HFF-Myc (cell line): ENCODE data around the gene ANOS1.

Experiments
- DNase-seq: peaks from one replicate; pipeline ENCODE4 v3.0.0-alpha.2; 2011; ENCODE audit warnings: low read depth; ENCODE audit errors: extremely low read depth
- H3K4me3 ChIP-seq: replicated peaks from 2 replicates; pipeline ENCODE4 v1.5.1; 2011; ENCODE audit warnings: low read depth, mild to moderate bottlenecking, control low read depth, low read length
- TF ChIP-seq, protein P1 (sequence below): IDR thresholded peaks from 2 replicates; pipeline ENCODE4 v1.5.1; 2012; ENCODE audit warnings: mild to moderate bottlenecking, low read depth, low read length, control low read depth; ENCODE audit errors: missing control alignments

ANOS1 gene

DNA sequence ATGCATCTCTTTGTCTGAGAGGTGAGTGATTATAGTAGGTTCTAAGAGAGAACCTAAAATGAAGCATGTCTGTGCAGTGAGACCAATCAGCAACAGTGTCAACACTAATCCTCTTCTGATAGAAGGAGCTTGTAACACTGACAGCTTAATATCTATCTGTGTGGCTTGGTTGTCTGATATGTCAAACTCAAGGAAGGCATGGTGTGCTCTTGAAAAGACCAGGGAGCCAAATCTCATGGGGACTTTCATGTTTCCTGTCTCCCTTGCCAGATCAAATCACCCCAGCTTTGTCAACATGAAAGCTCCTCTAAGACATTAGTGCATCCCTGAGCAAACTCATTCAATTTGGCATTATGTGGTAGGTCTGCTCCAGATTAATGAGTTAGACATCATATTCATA lies 95.4 kb downstream of the ANOS1 start:
- no peak for DNase-seq
- TF ChIP-seq, protein P1, sequence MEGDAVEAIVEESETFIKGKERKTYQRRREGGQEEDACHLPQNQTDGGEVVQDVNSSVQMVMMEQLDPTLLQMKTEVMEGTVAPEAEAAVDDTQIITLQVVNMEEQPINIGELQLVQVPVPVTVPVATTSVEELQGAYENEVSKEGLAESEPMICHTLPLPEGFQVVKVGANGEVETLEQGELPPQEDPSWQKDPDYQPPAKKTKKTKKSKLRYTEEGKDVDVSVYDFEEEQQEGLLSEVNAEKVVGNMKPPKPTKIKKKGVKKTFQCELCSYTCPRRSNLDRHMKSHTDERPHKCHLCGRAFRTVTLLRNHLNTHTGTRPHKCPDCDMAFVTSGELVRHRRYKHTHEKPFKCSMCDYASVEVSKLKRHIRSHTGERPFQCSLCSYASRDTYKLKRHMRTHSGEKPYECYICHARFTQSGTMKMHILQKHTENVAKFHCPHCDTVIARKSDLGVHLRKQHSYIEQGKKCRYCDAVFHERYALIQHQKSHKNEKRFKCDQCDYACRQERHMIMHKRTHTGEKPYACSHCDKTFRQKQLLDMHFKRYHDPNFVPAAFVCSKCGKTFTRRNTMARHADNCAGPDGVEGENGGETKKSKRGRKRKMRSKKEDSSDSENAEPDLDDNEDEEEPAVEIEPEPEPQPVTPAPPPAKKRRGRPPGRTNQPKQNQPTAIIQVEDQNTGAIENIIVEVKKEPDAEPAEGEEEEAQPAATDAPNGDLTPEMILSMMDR: no peak
- no peak overlapping the region for H3K4me3 ChIP-seq

- no peak for DNase-seq
These were observed 96.1 kb downstream of the ANOS1 start for GRCh38 chrX:8635812-8636211.

DNA sequence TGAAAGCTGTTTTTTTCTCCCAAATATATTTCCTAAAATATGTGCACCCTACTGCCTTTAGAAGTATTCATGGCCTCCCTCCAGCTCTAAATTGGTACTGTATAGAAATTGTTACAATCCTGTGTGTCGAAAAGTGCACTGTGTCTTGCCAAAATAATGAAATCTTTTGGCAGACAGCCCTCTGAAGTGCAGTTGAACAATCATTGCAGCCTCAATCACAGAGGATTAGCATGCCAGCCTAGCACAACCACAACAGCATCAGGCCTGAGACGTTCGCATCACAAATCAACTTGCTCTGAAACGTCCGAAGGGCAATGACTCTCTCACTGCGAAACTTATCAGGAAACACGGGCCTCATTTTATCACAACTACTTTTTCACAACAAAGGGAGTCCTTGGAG lies 99.0 kb downstream of the ANOS1 start:
- DNase-seq: no peak
- TF ChIP-seq, protein P1: no peak

More at GRCh38 chrX:8635812-8636211, 96.1 kb downstream of the ANOS1 start:
- H3K4me3 ChIP-seq: no peak overlapping the region
- TF ChIP-seq, protein P1: no peak

DNA sequence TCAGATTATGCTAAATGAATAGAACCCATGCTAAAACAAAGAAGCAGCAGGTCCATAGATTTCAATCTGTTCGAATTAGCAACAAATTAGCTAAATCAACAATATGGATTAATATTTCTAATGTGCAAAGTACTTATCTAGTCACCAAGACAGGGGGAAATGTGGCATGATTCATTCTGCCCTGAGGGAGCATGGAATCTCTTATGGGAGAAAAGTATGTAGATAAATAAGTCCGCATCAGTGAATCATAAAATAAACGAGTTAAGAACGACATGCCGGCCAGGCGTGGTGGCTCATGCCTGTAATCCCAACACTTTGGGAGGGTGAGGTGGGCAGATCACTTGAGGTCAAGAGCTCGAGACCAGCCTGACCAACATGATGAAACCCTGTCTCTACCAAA lies 102.1 kb downstream of the ANOS1 start:
- TF ChIP-seq, protein P1: no peak
- DNase-seq: no peak
- no peak overlapping the region for H3K4me3 ChIP-seq

More for the DNA sequence above, 99.0 kb downstream of the ANOS1 start:
- no peak overlapping the region for H3K4me3 ChIP-seq

DNA sequence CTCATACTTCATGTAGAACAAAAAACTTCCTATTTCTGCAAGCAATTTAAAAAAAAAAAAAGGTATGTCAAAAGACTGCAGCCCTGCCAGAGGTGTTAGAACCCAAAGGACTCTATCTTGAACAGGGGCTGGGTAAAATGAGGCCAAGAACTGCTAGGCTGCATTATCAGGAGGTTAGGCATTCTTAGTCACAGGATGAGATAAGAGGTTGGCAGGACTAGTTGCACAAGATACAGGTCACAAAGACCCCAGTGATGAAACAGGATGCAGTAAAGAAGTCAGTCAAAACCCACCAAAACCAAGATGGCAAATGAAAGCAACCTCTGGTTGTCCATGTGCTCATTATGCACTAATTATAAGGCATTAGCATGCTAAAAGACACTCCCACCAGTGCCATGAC lies 104.1 kb downstream of the ANOS1 start:
- H3K4me3 ChIP-seq: no peak overlapping the region
- no peak for DNase-seq
- TF ChIP-seq, protein P1: no peak

DNA sequence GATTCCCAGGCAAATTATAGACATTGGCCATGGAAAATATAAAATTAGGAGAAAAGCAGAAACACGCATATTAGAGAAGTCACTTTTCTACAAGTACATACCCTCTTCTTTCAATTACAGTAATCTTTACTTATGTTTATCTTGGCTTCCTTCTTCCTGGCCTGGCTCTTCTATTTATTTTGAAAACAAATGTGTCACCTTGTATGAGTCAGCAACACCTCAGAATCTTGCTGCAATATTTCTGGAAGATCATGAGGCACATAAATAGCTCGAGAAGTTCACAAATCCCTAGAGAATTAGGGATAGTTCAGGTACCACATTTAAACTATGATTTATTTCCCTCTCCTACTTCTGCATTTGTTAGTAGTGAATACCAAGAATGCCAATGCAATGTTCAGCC lies 124.6 kb downstream of the ANOS1 start:
- H3K4me3 ChIP-seq: no peak overlapping the region
- DNase-seq: no peak
- TF ChIP-seq, protein P1: no peak

GRCh38 chrX:8604131-8604530 lies 127.8 kb downstream of the ANOS1 start:
- no peak overlapping the region for H3K4me3 ChIP-seq
- TF ChIP-seq, protein P1: no peak

More at GRCh38 chrX:8604131-8604530, 127.8 kb downstream of the ANOS1 start:
- no peak for DNase-seq
